Jurkat, Clone E6-1 (cell line): ENCODE measurements around the gene DHRSX.
"Not testable (repeated sequence)": the region's sequence is repeated elsewhere in the genome, so short reads cannot be mapped to it uniquely, and the experiment has no call there.

ENCODE experiments used
- DNase-seq: peaks from one replicate; pipeline ENCODE4 v3.0.0-alpha.2; 2011; ENCODE audit warnings: low read depth, low spot score
- H3K4me3 ChIP-seq: 2 replicates; pipeline ENCODE4 v1.5.1; 2011; ENCODE audit warnings: mild to moderate bottlenecking, low read length, control low read depth, moderate library complexity

DHRSX gene

GRCh38 chrX:2220829-2221567, 279.8 kb downstream of the DHRSX start:
- H3K4me3 ChIP-seq = no peak overlapping the region
- DNase-seq = no peak

GRCh38 chrX:2220296-2220695, 280.5 kb downstream of the DHRSX start:
- DNase-seq = no peak
- no peak overlapping the region for H3K4me3 ChIP-seq

DNA sequence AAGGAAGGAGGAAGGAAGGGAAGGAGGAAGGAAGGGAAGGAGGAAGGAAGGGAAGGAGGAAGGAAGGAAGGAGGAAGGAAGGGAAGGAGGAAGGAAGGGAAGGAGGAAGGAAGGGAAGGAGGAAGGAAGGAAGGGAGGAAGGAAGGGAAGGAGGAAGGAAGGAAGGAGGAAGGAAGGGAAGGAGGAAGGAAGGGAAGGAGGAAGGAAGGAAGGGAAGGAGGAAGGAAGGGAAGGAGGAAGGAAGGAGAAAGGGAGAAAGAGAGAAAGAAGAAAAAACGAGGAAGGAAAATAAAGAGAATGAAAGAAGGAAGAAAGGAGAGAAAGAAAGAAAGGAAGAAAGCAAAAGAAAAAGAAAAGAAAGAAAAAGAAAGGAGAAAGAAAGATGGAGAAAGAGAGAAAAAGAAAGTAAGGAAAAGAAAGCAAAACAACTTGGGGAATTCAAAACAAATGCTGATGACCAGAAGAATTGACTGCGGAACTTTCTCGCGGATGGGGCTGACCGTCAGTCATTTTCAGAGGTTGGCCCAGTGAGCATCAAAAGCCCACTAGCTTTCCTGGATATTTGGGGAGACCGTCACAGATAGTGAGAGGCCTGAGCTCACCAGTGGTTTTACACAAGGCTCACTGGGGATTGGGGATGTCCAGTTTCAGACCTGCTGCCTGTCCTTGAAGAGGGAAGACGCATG, 286.5 kb downstream of the DHRSX start:
- DNase-seq, H3K4me3 ChIP-seq: not testable (repeated sequence)

- H3K4me3 ChIP-seq, DNase-seq: not testable (repeated sequence)
Observed at GRCh38 chrX:2211667-2212066, 289.1 kb downstream of the DHRSX start.

GRCh38 chrX:2193273-2193592, 307.5 kb downstream of the DHRSX start:
- no peak for DNase-seq
- H3K4me3 ChIP-seq = no peak overlapping the region

GRCh38 chrX:2192584-2193272, 308.0 kb downstream of the DHRSX start:
- no peak for DNase-seq
- H3K4me3 ChIP-seq = no peak overlapping the region

- DNase-seq = no peak
- H3K4me3 ChIP-seq = no peak overlapping the region
Observed at GRCh38 chrX:2188840-2189239, 311.9 kb downstream of the DHRSX start.

DNA sequence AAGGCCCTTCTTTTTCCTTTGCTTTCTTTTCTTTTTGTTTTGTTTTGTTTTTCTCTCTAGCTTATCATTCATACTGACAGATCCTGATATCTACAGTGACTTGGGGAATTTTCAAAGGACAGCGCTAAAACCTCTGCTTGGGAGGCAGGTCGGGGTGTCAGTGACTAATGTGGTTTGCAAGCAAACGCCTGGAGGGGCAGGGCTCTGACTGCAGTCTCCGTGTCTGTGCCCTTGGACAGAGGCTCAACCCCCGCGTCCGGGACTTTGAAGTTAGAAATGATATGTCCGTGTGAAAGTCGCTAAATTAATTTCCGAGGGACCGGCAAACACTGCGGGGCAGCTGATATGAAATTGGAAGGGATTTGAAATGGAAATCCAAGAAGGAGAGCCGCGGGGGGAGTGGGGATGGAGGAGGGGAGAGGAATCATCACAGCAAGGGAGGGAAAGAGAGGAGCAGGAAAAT, 312.4 kb downstream of the DHRSX start:
- H3K4me3 ChIP-seq = no peak overlapping the region

GRCh38 chrX:2187352-2188115, 313.2 kb downstream of the DHRSX start:
- no peak for DNase-seq
- no peak overlapping the region for H3K4me3 ChIP-seq

More for the DNA sequence above, 312.4 kb downstream of the DHRSX start:
- no peak for DNase-seq

GRCh38 chrX:2185341-2186082, 315.3 kb downstream of the DHRSX start:
- DNase-seq = no peak
- H3K4me3 ChIP-seq = no peak overlapping the region

DNA sequence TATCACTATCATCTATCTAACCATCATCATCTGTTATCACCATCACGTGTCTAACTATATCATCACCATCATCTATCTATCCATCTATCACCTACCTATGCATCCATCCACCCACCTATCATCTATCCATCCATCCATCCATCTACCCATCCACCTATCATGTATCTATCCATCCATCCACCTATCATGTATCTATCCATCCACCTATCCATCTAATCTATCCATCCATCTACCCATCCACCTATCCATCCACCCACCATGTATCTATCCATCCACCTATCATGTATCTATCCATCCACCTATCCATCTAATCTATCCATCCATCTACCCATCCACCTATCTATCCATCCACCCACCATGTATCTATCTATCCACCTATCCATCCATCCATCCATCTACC, 316.7 kb downstream of the DHRSX start:
- H3K4me3 ChIP-seq = no peak overlapping the region
- no peak for DNase-seq

DNA sequence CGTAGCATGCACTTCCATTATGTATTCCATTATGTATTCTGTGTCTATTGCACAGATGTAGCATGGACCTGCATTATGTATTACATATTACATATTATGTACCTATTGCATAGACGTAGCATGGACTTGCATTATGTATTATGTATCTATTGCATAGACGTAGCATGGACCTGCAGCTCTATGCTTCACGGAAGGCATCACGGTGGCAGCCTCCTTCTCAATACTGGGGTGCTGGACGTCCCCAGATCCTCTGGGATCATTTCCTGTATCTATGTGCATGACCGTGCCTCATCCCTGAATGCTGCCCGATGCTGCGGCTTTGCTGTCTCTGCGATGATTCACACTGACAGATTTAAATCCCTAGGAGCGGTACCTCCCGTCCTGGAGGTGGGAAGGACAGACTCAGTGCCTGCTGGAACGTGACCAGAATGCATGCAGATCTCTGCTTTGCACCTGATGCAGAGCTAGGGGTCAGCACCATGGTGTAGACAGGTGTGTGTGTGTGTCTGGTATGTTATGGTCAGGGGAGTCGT, 317.5 kb downstream of the DHRSX start:
- H3K4me3 ChIP-seq = no peak overlapping the region
- no peak for DNase-seq

GRCh38 chrX:2177541-2177940, 323.2 kb downstream of the DHRSX start:
- no peak for DNase-seq
- H3K4me3 ChIP-seq = no peak overlapping the region

- H3K4me3 ChIP-seq = no peak overlapping the region
- no peak for DNase-seq
Observed at GRCh38 chrX:2176733-2177132, 324.0 kb downstream of the DHRSX start.

DNA sequence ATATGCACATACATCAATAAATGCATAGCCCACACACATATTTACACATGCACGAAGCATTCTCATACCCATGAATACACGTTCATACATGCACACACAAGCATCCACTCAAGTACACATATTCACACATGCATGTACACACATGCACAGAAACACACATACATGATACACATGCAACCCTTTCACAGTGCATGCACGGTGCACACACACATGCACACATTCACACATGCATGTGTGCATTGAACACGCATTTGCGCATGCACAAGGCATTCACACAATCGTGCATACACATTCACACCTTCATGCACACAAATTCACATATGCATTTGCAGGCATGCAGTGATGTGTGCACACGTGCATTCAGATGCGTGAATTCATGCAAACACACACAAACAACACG, 324.5 kb downstream of the DHRSX start:
- no peak for DNase-seq
- no peak overlapping the region for H3K4me3 ChIP-seq

DNA sequence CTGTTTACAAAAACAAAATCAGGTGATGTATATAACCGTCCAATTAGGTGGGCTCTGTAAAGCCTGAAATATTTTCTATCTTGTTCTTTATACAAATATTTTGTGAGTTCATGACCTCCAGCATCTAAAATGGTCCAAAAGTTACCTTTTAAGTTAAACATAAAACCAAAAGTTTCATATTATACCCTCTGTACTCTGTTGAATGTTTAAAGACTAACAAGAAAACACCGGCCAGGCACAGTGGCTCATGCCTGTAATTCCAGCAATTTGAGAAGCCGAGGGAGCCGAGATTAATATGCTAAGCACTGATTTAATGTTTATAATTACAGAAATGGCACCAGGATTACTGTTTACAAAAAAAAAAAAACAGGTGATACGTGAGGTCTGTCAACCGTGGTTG, 328.4 kb downstream of the DHRSX start:
- DNase-seq = no peak
- H3K4me3 ChIP-seq = no peak overlapping the region
